GM12878 (cell line): ENCODE measurements around the gene HLA-F.

Experiments
- ATF3 ChIP-seq: IDR thresholded peaks from 2 replicates; pipeline ENCODE4 v1.6.1; 2011; ENCODE audit warnings: low read depth, mild to moderate bottlenecking, low read length, moderate library complexity, borderline replicate concordance; ENCODE audit errors: extremely low read depth
- CHD1 ChIP-seq: IDR thresholded peaks from 2 replicates; pipeline ENCODE4 v1.6.1; 2012; ENCODE audit warnings: low read depth, low read length, improper control_type of control experiment
- CTCF ChIP-seq, 3 experiments: IDR thresholded peaks in 2 of 3; conservative IDR thresholded peaks in 1 of 3; 2 replicates each; pipeline ENCODE4 v1.5.1; 2011; ENCODE audit warnings: low read depth in 3 of 3, low read length in 3 of 3, mild to moderate bottlenecking in 3 of 3, control low read depth in 2 of 3, moderate library complexity in 2 of 3, inconsistent platforms in 1 of 3, mixed read lengths in 1 of 3; ENCODE audit not compliant: control insufficient read depth in 2 of 3, insufficient read depth in 1 of 3; ENCODE audit errors: extremely low read depth in 1 of 3
- E2F4 ChIP-seq: IDR thresholded peaks from 2 replicates; pipeline ENCODE4 v1.6.1; 2012; ENCODE audit warnings: low read depth, low read length, improper control_type of control experiment
- EP300 ChIP-seq, 2 experiments: fragments of 150-350 bp in 1 of 2; IDR thresholded peaks; 2 replicates each; pipeline ENCODE4 v1.6.1; 2011 to 2012; ENCODE audit warnings: low read depth in 2 of 2, low read length in 2 of 2, borderline replicate concordance in 1 of 2, improper control_type of control experiment in 1 of 2, inconsistent platforms in 1 of 2; ENCODE audit not compliant: control insufficient read depth in 1 of 2
- GABPA ChIP-seq: IDR thresholded peaks from 2 replicates; pipeline ENCODE4 v1.6.1; 2014; ENCODE audit warnings: antibody characterized with exemption, low read depth, mild to moderate bottlenecking, inconsistent platforms
- HDGF ChIP-seq: fragments of 450-650 bp; IDR thresholded peaks from 2 replicates; pipeline ENCODE4 v1.6.1; 2016; ENCODE audit warnings: antibody characterized with exemption
- NR2C2 ChIP-seq: IDR thresholded peaks from 2 replicates; pipeline ENCODE4 v1.6.1; 2011; ENCODE audit warnings: borderline replicate concordance, low read depth; ENCODE audit not compliant: control insufficient read depth, insufficient read length
- POU2F2 ChIP-seq: IDR thresholded peaks from 3 replicates; pipeline ENCODE4 v1.6.1; 2011; ENCODE audit warnings: low read depth, mild to moderate bottlenecking, low read length, borderline replicate concordance
- RAD51 ChIP-seq: fragments of 450-650 bp; IDR thresholded peaks from 2 replicates; pipeline ENCODE4 v1.6.1; 2016; ENCODE audit warnings: moderate library complexity, mild to moderate bottlenecking, inconsistent platforms
- TAF1 ChIP-seq: IDR thresholded peaks from 2 replicates; pipeline ENCODE4 v1.6.1; 2011; ENCODE audit warnings: mild to moderate bottlenecking, low read depth, low read length, borderline replicate concordance
- WRNIP1 ChIP-seq: IDR thresholded peaks from 2 replicates; pipeline ENCODE4 v1.6.1; 2011; ENCODE audit warnings: low read depth, low read length, improper control_type of control experiment, borderline replicate concordance
- ZBED1 ChIP-seq: IDR thresholded peaks from 2 replicates; pipeline ENCODE4 v1.6.1; 2016; ENCODE audit warnings: borderline replicate concordance
- ZBTB11 ChIP-seq: fragments of 450-650 bp; formaldehyde crosslinking; IDR thresholded peaks from 2 replicates; pipeline ENCODE4 v1.5.0; 2022; ENCODE audit warnings: mild to moderate bottlenecking, missing genetic modification characterization

- TF ChIP-seq HDGF = no peak
- TF ChIP-seq RAD51 = no peak
- no peak for TF ChIP-seq ZBED1
- TF ChIP-seq CTCF (IDR thresholded peaks at IDR 0.05 in 2 of 3, conservative IDR thresholded peaks at IDR 0.05 in 1 of 3; ENCODE audit: control insufficient read depth in 2 of 3, extremely low read depth in 1 of 3, insufficient read depth in 1 of 3, low read depth in 3 of 3, low read length in 3 of 3) = no peak
- TF ChIP-seq WRNIP1 = no peak
- TF ChIP-seq EP300 (IDR thresholded peaks at IDR 0.05; ENCODE audit: borderline replicate concordance in 1 of 2, control insufficient read depth in 1 of 2, low read depth in 2 of 2, low read length in 2 of 2) = no peak
- TF ChIP-seq E2F4 = no peak
- TF ChIP-seq TAF1 = no peak
- TF ChIP-seq GABPA = no peak
- TF ChIP-seq POU2F2 = no peak
- no peak for TF ChIP-seq CHD1
- no peak for TF ChIP-seq NR2C2
- no peak for TF ChIP-seq ATF3
- no peak for TF ChIP-seq ZBTB11
Measured at GRCh38 chr6:29762781-29763214, 39.6 kb downstream of the HLA-F start.
